NCI-H2081 treated with DMSO at 0.1 percent for 48 hours (cell line): Measurements from ENCODE around the gene DEFB124.

Source experiments
- DNase-seq: peaks from one replicate; lab custom pipeline; 2025; lab: John Stamatoyannopoulos, UW

DEFB124 gene

GRCh38 chr20:31425797-31426196 is 49.1 kb downstream of the DEFB124 start:
- no peak for DNase-seq

GRCh38 chr20:31418307-31418706 is 56.6 kb downstream of the DEFB124 start:
- no peak for DNase-seq

GRCh38 chr20:31415653-31416052 is 59.3 kb downstream of the DEFB124 start:
- DNase-seq = no peak
